Upper lobe of right lung (tissue), 1 donor: Measurements from ENCODE around the gene ARHGEF18. TPM values are rescaled to one million over a fixed set of nuclear protein-coding genes. Genes with fewer than 3 reads are reported as not detected.

Experiments used
- ATAC-seq: fragments of 200-7000 bp; cut with Tn5 transposase; one replicate; pipeline ENCODE4 v1.9.1; 2020; ENCODE audit warnings: mild to moderate bottlenecking, moderate library complexity
- DNase-seq: peaks from one replicate; pipeline ENCODE4 v3.0.0-alpha.2; 2020
- H3K27ac ChIP-seq: fragments of 200-600 bp; one replicate; pipeline ENCODE4 v1.8.0; 2022
- H3K27me3 ChIP-seq: fragments of 200-600 bp; one replicate; pipeline ENCODE4 v1.8.0; 2022; ENCODE audit warnings: mild to moderate bottlenecking
- H3K36me3 ChIP-seq: fragments of 200-600 bp; one replicate; pipeline ENCODE4 v1.8.0; 2022
- H3K4me1 ChIP-seq: fragments of 200-600 bp; one replicate; pipeline ENCODE4 v1.8.0; 2022
- H3K4me3 ChIP-seq: fragments of 200-600 bp; one replicate; pipeline ENCODE4 v1.8.0; 2022; ENCODE audit warnings: mild to moderate bottlenecking
- H3K9me3 ChIP-seq: fragments of 200-600 bp; one replicate; pipeline ENCODE4 v1.8.0; 2022
- intact Hi-C: fragments of 100-400 bp; cut with DNase I; formaldehyde crosslinking; loops from one replicate; pipeline ENCODE4 v1.11.0; 2022
- total RNA-seq: library from RNA; stranded (reverse); fragmentation: NEBNext Ultra II Directional; extraction: Animal tissue kit (Norgen Biotek cat#: 25700); gene quantifications from one replicate; pipeline ENCODE4 v1.2.1, GENCODE V29; 2021
- TF ChIP-seq, protein P1 (sequence below): fragments of 200-600 bp; IDR thresholded peaks from one replicate; pipeline ENCODE4 v1.8.0; 2022; ENCODE audit warnings: antibody characterized with exemption
- donor health status: DM: no; HTN: yes; CAD: no; lungs with severe emphysema.

The ARHGEF18 gene
- total RNA-seq, 1 donor from 2014 or later: 50.4 TPM

DNA sequence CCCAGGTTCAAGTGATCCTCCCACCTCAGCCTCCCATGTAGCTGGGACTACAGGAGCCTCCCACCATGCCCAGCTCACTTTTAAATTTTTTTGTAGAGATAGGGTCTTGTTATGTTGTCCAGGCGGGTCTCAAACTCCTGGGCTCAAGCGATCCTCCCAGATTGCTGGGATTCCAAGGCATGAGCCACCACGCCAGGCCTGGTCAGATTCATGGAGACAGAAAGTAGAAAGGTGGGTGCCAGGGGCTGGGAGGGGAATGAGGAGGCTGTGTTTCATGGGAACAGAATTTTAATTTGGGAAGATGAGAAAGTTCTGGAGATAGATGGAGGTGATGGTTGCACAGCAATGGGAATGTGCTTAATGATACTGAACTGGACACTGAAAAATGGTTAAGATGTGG is 22.3 kb downstream of the ARHGEF18 start:
- no peak for ATAC-seq
- no peak overlapping the region for H3K4me3 ChIP-seq
- TF ChIP-seq, protein P1, sequence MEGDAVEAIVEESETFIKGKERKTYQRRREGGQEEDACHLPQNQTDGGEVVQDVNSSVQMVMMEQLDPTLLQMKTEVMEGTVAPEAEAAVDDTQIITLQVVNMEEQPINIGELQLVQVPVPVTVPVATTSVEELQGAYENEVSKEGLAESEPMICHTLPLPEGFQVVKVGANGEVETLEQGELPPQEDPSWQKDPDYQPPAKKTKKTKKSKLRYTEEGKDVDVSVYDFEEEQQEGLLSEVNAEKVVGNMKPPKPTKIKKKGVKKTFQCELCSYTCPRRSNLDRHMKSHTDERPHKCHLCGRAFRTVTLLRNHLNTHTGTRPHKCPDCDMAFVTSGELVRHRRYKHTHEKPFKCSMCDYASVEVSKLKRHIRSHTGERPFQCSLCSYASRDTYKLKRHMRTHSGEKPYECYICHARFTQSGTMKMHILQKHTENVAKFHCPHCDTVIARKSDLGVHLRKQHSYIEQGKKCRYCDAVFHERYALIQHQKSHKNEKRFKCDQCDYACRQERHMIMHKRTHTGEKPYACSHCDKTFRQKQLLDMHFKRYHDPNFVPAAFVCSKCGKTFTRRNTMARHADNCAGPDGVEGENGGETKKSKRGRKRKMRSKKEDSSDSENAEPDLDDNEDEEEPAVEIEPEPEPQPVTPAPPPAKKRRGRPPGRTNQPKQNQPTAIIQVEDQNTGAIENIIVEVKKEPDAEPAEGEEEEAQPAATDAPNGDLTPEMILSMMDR: no peak
- H3K4me1 ChIP-seq: no peaks in the 10 kb centered on the region
- H3K27me3 ChIP-seq: no peaks in the 10 kb centered on the region
- intact Hi-C loops: no loop called here
- H3K36me3 ChIP-seq: no peaks in the 10 kb centered on the region
- H3K9me3 ChIP-seq: no peaks in the 10 kb centered on the region
- no peak overlapping the region for H3K27ac ChIP-seq
- DNase-seq: no peak

GRCh38 chr19:7372810-7373209 is 24.1 kb downstream of the ARHGEF18 start:
- Histone ChIP-seq H3K27me3 (no peaks in the 10 kb centered on the region), H3K9me3 (no peaks in the 10 kb centered on the region), H3K36me3 (no peaks in the 10 kb centered on the region), H3K27ac (no peak overlapping the region), H3K4me1 (no peaks in the 10 kb centered on the region), H3K4me3 (no peak overlapping the region)
- DNase-seq: no peak
- ATAC-seq: no peak
- TF ChIP-seq, protein P1: no peak
- intact Hi-C loops: no loop called here

- Histone ChIP-seq H3K4me3 (no peak overlapping the region), H3K4me1 (no peaks in the 10 kb centered on the region), H3K36me3 (no peaks in the 10 kb centered on the region), H3K9me3 (no peaks in the 10 kb centered on the region), H3K27me3 (no peaks in the 10 kb centered on the region), H3K27ac (no peak overlapping the region)
- intact Hi-C loops: no loop called here
- DNase-seq (no peak), ATAC-seq (no peak)
- TF ChIP-seq, protein P1: no peak
Observed at GRCh38 chr19:7373862-7374261, 25.1 kb downstream of the ARHGEF18 start.

DNA sequence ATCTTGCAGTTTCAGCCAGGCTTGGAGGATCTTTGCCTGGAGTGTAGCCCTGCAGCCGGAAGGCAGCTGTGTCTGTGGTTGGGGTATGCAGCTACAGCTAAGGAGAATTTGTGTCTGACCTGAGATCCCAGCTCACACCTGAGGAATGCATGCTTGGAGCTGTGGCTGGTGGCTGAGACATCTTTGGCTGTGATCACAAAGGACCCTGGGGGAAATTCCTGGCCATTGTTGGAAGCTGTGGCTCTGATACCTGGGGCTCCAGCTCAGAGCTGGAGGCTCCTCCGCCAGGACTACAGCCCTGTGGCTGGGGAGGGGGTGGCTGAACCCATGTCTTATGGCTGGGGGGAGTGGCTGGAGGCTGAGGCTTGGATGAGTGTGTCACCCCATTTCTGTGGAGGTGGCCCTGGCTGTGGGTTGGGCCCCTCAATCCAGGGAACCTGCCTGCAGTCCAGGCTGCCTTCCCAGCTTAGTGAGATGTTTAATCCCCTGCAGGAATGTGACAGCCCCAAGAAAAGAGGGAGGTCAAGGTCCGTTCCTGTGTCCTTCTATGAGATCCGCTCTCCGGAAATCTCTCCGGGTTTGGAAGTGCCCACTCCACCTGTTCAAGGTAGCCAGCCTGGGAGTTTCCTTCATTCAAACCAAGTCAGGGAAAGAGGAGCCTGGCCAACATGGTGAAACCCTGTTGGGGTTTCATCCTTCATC is 27.6 kb downstream of the ARHGEF18 start:
- Histone ChIP-seq H3K4me3 (no peak overlapping the region), H3K27ac (no peak overlapping the region), H3K9me3 (no peaks in the 10 kb centered on the region), H3K36me3 (no peaks in the 10 kb centered on the region), H3K4me1 (no peaks in the 10 kb centered on the region), H3K27me3 (no peaks in the 10 kb centered on the region)
- ATAC-seq: no peak
- no peak for DNase-seq
- TF ChIP-seq, protein P1: no peak
- intact Hi-C loops: no loop called here

DNA sequence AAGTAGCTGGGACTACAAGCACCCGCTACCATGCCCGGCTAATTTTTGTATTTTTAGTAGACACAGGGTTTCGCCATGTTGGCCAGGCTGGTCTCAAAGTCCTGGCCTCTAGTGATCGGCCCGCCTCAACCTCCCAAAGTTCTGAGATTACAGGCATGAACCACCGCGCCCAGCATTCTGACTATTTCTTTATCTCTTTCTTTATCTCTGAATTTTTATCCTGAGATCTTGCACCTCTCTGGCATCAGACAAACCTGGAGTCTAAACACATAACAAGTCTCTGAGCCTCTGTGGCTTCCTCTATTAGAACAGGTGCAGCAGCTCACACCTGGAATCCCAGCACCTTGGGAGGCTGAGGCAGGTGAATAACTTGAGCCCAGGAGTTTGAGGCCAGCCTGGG is 28.5 kb downstream of the ARHGEF18 start:
- Histone ChIP-seq H3K27ac (no peak overlapping the region), H3K4me1 (no peaks in the 10 kb centered on the region), H3K9me3 (no peaks in the 10 kb centered on the region), H3K27me3 (no peaks in the 10 kb centered on the region), H3K4me3 (no peak overlapping the region), H3K36me3 (no peaks in the 10 kb centered on the region)
- TF ChIP-seq, protein P1: no peak
- intact Hi-C loops: no loop called here
- DNase-seq: no peak
- ATAC-seq: no peak

DNA sequence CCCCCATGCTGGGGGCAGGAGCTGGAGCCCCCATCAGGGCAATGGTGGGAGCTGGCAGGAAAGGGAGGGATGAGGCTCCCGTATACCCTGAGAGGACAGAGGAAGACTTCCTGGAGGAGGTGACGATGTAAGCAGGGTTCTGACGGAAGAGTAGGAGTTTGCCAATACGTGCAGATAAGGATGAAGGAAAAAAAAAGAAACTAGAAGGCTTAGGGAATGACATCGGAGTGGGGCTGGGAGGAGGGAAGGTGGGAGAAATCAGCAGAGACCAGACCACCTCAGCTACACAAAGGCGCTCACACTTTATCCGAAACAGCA is 32.3 kb downstream of the ARHGEF18 start:
- no peak overlapping the region for H3K27ac ChIP-seq
- DNase-seq: no peak
- no peaks in the 10 kb centered on the region for H3K9me3 ChIP-seq
- intact Hi-C loops: no loop called here
- TF ChIP-seq, protein P1: no peak
- no peak for ATAC-seq
- no peak overlapping the region for H3K4me3 ChIP-seq
- H3K27me3 ChIP-seq: no peaks in the 10 kb centered on the region
- H3K4me1 ChIP-seq: no peaks in the 10 kb centered on the region
- no peaks in the 10 kb centered on the region for H3K36me3 ChIP-seq
